Stimulated activated CD8-positive, alpha-beta memory T cell treated with anti-CD3 and anti-CD28 coated beads, Interleukin-4, amount 100 ng/mL, for 24 hours (primary cell): ENCODE data around the gene CADM1.

ENCODE experiments used
- DNase-seq: peaks from one replicate; pipeline ENCODE4 v3.0.0-alpha.2; 2020; ENCODE audit warnings: low read depth

The CADM1 gene

GRCh38 chr11:115349335-115350017, 154.7 kb downstream of the CADM1 start:
- no peak for DNase-seq

GRCh38 chr11:115348416-115348815, 155.8 kb downstream of the CADM1 start:
- no peak for DNase-seq

GRCh38 chr11:115347106-115347505, 157.1 kb downstream of the CADM1 start:
- DNase-seq: no peak

- no peak for DNase-seq
Observed at GRCh38 chr11:115345840-115346239, 158.4 kb downstream of the CADM1 start.

GRCh38 chr11:115345361-115345760, 158.9 kb downstream of the CADM1 start:
- DNase-seq: no peak

- DNase-seq: no peak
Observed at GRCh38 chr11:115344846-115345245, 159.4 kb downstream of the CADM1 start.

GRCh38 chr11:115342142-115342541, 162.1 kb downstream of the CADM1 start:
- DNase-seq: no peak

GRCh38 chr11:115340874-115341273, 163.3 kb downstream of the CADM1 start:
- no peak for DNase-seq

- no peak for DNase-seq
Observed at GRCh38 chr11:115338476-115338875, 165.7 kb downstream of the CADM1 start.

- no peak for DNase-seq
Observed at GRCh38 chr11:115334932-115335788, 169.1 kb downstream of the CADM1 start.

- DNase-seq: no peak
Observed at GRCh38 chr11:115333949-115334348, 170.3 kb downstream of the CADM1 start.

- no peak for DNase-seq
Observed at GRCh38 chr11:115333121-115333520, 171.1 kb downstream of the CADM1 start.

GRCh38 chr11:115330684-115331482, 173.3 kb downstream of the CADM1 start:
- DNase-seq: no peak

- DNase-seq: no peak
Observed at GRCh38 chr11:115326526-115326925, 177.7 kb downstream of the CADM1 start.

GRCh38 chr11:115325523-115325922, 178.7 kb downstream of the CADM1 start:
- no peak for DNase-seq

GRCh38 chr11:115324581-115325432, 179.4 kb downstream of the CADM1 start:
- DNase-seq: no peak

- DNase-seq: no peak
Observed at GRCh38 chr11:115322553-115323203, 181.5 kb downstream of the CADM1 start.

GRCh38 chr11:115321605-115322289, 182.5 kb downstream of the CADM1 start:
- DNase-seq: no peak

GRCh38 chr11:115317277-115318185, 186.7 kb downstream of the CADM1 start:
- DNase-seq: no peak
